Astrocyte of the spinal cord (primary cell): ENCODE data around the gene NSMCE1.
A peak's percentile ranks its signal among the peaks of the same experiment; 100 is the strongest.

Experiments used
- DNase-seq: peaks from one replicate; pipeline ENCODE4 v3.0.0; 2011; ENCODE audit warnings: low read depth, low spot score
- H3K4me3 ChIP-seq: 2 replicates; pipeline ENCODE4 v1.5.1; 2011; ENCODE audit warnings: low read depth, mild to moderate bottlenecking, low read length, moderate library complexity
- in situ Hi-C: cut with HindIII; loops from 2 replicates; pipeline ENCODE4 v1.10.0; 2017; ENCODE audit warnings: low sequenced_read_pairs
- TF ChIP-seq, protein P1 (sequence below): IDR thresholded peaks from 2 replicates; pipeline ENCODE4 v1.5.1; 2012; ENCODE audit warnings: low read depth, mild to moderate bottlenecking, low read length, inconsistent platforms

NSMCE1 gene, protein sequence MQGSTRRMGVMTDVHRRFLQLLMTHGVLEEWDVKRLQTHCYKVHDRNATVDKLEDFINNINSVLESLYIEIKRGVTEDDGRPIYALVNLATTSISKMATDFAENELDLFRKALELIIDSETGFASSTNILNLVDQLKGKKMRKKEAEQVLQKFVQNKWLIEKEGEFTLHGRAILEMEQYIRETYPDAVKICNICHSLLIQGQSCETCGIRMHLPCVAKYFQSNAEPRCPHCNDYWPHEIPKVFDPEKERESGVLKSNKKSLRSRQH

DNA sequence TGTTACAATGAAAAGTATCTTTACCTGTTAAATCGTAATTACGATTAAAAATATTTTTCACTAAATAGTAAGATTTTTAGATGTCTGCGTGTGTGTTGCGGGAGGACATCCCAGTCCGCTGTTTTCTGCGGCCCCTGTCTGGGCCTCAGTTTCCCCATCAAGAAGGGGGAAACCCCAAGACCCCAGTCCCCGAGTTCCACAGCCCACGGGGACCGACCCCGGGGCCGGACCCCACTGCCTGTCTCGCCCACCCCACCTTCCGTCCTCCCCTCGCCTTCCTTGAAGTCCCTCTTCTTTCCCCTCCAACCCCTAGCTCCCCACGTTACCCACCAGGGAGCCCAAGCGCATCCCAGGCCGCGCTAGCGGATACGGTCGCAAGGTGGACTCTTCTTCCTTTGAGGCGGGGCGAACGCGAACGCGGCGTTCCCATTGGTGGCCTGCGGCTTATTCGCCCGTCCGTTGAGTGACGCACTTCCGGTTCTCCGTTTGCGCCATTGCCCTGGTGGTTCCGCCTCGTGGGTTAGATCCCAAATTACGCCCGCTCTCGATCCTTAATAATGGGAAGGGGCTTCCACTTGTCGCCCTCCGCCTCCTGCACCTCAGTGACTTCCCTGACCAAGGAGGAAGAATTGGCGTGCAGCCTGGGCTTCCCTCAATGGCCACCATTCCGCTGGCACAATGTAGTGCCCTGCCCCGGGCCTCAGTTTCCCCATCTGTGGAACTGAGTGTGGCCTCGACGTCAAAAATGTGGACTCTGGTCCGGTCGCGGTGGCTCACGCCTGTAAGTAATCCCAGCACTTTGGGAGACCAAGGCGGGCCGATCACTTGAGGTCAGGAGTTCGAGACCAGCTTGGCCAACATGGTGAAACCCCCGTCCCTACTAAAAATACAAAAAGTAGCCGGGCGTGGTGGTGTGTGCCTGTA, at the start of gene NSMCE1:
Gene NSMCE1 (minus strand): TSS at position 397 of the 924 bp plus-strand sequence. CDS start 11,202 bp downstream, outside the sequence.
- TF ChIP-seq, protein P1, sequence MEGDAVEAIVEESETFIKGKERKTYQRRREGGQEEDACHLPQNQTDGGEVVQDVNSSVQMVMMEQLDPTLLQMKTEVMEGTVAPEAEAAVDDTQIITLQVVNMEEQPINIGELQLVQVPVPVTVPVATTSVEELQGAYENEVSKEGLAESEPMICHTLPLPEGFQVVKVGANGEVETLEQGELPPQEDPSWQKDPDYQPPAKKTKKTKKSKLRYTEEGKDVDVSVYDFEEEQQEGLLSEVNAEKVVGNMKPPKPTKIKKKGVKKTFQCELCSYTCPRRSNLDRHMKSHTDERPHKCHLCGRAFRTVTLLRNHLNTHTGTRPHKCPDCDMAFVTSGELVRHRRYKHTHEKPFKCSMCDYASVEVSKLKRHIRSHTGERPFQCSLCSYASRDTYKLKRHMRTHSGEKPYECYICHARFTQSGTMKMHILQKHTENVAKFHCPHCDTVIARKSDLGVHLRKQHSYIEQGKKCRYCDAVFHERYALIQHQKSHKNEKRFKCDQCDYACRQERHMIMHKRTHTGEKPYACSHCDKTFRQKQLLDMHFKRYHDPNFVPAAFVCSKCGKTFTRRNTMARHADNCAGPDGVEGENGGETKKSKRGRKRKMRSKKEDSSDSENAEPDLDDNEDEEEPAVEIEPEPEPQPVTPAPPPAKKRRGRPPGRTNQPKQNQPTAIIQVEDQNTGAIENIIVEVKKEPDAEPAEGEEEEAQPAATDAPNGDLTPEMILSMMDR: peak; percentile 20
- DNase-seq: peak; percentile 96
- peak within 1 kb of the TSS; percentile 86 for H3K4me3 ChIP-seq
- in situ Hi-C loops: no loop called here

DNA sequence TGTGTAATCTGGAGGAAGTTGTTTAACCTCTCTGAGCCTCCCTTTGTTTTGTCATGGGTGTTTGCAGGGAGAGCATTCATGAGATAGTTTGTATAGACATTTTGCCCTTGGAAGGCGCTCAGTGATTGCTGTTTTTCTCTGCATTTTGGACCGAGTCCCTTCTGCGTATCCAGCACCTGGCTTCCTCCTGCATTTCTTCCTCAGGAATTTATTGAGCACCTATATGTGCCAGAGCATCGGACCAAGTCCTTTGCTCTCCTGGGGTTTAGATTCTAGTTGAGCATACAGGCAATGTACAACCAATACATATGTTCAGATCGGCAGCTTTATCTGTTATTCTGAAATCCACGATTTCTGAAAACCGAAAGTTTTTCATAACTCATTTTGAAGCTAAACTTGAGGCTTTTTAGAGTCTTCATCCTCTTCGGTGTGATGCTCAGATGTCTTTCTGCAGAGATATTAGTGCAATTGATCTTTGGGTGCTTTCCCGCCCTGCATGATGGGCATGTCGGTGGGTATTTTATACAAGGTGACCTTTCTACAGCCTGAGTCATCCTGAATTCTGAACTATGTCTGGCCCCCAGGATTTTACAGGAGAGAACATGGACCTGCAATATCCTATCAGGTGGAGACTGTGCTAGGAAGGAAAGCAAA, 49.3 kb upstream of the NSMCE1 start:
- in situ Hi-C loops: no loop called here
- no peak for DNase-seq
- TF ChIP-seq, protein P1: no peak
- no peak overlapping the region for H3K4me3 ChIP-seq

DNA sequence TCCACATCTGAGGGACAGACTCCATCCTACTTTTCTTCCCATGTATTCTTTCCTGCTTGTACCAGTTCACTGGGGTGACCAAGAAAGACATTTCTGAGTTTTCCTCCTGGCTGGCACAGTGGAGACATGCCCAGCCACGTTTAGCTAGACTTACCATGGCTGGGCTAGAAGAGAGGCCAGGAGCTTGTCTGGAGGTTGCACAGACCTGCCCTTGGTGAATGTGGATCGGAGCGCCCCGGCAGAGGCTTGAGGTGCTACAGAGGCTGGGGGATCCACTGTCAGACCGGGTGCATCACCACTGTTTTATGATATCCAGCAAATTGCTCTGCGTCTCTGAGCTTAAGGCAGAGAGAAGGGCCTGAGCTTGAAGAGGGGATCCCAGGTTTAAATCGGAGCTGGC, 48.7 kb upstream of the NSMCE1 start:
- no peak for DNase-seq
- TF ChIP-seq, protein P1: no peak
- in situ Hi-C loops: no loop called here
- H3K4me3 ChIP-seq: no peak overlapping the region

DNA sequence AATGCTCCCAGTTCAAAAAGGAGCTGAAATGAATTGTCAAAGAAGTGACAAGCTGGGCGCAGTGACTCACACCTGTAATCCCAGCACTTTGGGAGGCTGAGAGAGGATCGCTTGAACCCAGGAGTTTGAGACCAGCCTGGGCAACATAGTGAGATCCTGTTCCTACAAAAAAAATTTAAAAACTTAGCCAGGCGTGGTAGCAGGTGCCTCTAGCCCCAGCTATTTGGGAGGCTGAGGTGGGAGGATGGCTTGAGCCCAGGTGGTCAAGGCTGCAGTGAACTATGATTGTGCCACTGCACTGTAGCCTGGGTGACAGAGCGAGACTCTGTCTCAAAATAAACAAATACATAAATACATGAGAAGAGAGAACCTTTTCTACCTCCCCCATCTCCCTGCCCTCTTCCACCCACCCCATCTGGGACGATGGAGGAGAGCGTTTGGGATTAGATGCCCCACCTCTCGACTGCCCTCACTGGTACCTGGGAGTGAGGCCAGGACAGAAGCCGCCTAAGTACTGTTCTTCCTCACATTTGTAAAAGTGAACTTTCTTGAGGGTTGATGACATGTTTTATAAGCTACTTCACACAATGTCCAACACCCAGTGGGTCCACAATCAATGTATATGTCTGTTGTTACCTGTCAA, 47.6 kb upstream of the NSMCE1 start:
- in situ Hi-C loops: no loop called here
- TF ChIP-seq, protein P1: no peak
- DNase-seq: no peak
- peak overlapping the region; percentile 68 for H3K4me3 ChIP-seq

DNA sequence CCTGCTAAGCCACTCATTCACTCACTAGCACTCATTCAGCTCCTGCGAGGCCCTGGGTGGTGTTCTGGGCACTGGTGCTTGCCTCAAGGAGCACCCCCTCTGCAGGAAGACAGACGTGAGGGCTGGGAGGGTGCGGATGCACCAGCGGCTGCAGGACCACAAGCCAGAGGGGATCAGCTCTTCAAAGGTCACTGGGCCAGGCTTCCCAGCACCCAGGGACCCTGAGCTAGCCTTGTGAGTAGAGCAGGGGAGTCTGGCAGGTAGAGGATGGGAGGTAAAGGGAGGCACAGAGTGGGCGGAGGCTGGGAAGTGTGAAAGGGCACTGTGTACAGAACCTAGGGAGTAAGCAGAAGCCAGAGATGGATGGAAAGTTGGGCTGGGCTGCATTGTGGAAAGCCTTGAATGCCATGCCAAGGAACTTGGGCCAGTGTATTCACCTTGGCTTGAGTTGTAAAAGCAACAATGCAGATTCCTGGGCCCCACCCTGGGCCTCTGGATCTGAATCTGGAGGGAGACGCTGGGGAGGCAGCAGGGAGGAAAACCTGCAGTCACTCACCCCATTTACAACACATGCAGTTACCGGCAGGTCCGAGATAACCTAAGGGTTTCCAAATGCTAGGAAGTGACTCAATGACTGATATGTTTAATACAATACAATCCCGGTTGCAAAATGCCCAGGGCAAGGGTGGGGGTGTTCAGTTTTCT, 46.9 kb upstream of the NSMCE1 start:
- H3K4me3 ChIP-seq: peak overlapping the region; percentile 68
- TF ChIP-seq, protein P1: peak; percentile 13
- in situ Hi-C loops: no loop called here
- peak; percentile 34 for DNase-seq
